A549 treated with AZD9567 at 1 μM for 4 hours (cell line): ENCODE data around the gene TFDP3. TPM values are rescaled to one million over a fixed set of nuclear protein-coding genes. Genes with fewer than 3 reads are reported as not detected.

Experiments used
- total RNA-seq: library from RNA; stranded (reverse); fragments of 200-300 nt; extraction: Qiagen RNA extraction; gene quantifications from 5 replicates; pipeline ENCODE4 v1.2.3, GENCODE V29; 2022; ENCODE audit not compliant: insufficient read depth

TFDP3 gene
- total RNA-seq = not detected in 5 replicates

GRCh38 chrX:133218329-133218728 is at the start of gene TFDP3:
TFDP3 (minus strand) TSS chrX:133218354; CDS start chrX:133218259, 95 bp downstream.

Other genes with a start within 250 kb of the TFDP3 start
- not detected in 5 replicates for gene USP26, start 121.2 kb downstream of the TFDP3 start, total RNA-seq
- gene GPC4, start 197.1 kb upstream of the TFDP3 start, total RNA-seq = 0.02 TPM in 2 of 5 replicates, not detected in the others